NCI-H187 treated with DMSO at 0.1 percent for 48 hours (cell line): ENCODE data around the gene KCNK1.
"Not testable (repeated sequence)": the region's sequence is repeated elsewhere in the genome, so short reads cannot be mapped to it uniquely, and the experiment has no call there.

Experiments
- DNase-seq: peaks from one replicate; lab custom pipeline; 2025; lab: John Stamatoyannopoulos, UW

KCNK1 gene

DNA sequence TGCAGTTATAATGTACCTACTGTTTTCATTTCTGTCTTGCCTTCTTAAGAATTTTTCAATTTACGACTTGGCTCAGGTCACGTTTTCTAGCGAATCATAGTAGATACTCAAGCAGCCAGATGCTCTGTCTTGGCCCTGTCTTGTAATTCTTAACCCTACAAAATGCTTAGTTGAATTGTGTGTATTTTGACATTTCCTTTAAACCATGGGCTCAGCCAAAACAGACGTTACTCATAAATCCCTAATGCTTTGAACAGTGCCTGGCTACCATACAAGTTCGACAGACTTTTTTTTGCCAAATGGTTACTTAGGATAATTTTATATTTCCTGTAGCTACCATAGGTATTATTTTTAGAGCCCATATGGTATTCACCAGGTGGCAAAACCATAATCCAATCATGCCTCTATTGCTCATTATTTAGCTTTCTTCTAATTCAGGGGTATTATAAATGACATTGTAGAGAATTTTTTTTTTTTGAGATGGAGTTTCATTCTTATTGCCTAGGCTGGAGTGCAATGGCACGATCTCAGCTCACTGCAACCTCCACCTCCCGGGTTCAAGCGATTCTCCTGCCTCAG is 54.3 kb downstream of the KCNK1 start:
- DNase-seq: no peak

DNA sequence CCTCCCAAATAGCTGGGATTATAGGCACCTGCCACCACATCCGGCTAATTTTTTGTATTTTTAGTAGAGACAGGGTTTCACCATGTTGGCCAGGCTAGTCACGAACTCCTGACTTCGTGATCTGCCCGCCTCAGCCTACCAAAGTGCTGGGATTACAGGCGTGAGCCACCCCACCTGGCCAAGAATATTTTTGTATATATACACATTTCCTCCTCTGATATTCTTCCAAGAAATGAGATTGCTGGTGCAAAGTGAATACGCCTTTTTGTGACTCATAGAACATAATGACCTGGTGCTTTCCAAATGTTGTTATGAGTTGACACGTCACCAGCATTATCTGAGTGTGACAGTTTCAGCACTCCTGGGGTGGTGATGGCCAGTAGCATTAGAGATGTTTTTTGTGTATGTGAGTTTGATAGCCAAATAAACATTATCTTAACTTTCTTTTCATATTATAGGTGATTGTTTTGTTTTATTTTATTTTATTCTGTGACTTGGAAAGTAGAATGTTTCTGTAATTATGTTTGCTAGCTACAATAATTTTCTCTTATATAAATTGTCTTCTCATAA is 54.9 kb downstream of the KCNK1 start:
- DNase-seq: no peak

DNA sequence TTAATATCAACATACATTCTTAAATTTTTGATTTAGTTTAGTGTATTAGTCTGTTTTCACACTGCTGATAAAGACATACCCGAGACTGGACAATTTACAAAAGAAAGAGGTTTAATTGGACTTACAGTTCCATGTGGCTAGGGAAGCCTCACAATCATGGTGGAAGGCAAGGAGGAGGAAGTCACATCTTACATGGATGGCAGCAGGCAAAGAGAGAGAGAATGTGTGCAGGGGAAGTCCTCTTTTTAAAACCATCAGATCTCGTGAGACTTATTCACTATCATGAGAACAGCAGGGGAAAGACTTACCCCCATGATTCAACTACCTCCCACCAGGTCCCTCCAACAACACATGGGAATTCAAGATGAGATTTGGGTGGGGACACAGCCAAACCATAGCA is 56.5 kb downstream of the KCNK1 start:
- not testable (repeated sequence) for DNase-seq

DNA sequence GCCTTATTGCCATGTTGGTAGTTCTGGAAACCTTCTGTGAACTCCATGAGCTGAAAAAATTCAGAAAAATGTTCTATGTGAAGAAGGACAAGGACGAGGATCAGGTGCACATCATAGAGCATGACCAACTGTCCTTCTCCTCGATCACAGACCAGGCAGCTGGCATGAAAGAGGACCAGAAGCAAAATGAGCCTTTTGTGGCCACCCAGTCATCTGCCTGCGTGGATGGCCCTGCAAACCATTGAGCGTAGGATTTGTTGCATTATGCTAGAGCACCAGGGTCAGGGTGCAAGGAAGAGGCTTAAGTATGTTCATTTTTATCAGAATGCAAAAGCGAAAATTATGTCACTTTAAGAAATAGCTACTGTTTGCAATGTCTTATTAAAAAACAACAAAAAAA is 57.4 kb downstream of the KCNK1 start:
- DNase-seq: no peak

DNA sequence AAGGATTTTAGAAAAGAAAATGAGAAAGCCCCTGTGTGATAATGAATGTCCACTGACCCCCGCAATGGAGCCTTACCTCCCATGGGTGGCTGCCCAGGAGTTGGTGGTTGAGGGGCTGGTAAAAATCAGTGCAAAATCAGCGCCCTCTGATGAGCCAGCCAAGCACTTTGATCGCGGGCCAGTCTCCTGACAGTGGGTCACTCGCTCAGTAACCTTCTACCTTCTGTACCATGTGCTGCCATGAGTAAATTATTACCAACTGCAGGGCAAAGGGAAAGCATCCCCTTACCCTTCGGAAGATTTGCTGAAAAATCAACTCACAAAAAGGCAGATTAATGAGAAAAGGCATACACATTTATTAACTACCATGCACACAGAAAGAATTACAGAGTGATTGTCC is 58.8 kb downstream of the KCNK1 start:
- DNase-seq: no peak

DNA sequence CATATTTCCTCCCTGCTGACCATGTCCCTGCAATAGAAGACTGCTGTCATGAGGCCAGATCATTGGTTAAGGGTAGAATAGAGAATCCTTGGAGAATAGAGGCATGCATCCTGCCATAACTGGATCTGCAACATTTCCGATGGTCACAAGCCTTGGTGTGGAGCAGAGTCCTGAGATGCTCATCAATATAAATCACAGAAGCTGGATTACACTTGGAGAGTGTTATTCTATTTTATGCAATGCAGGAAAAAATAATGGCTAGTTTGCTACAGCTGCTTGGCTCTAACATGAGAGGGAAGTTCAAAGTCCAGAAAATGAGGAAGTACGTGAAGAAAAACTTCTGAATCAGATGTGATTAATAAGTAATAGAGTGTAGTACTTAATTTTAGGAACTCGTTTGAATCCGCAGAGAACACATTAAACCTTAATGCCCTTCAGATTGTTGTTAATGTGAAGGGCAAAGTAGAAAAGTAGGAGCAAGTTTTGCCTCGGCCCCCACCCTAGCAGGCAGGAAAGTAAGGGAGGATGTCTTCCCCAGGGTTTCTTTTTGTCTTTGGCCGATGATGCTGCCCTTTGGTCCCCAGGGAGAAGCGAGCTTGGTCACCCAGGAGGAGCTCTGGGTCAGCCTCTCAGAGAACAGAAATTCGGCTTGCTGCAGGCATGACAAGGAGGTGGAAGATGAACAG is 59.5 kb downstream of the KCNK1 start:
- DNase-seq: no peak

DNA sequence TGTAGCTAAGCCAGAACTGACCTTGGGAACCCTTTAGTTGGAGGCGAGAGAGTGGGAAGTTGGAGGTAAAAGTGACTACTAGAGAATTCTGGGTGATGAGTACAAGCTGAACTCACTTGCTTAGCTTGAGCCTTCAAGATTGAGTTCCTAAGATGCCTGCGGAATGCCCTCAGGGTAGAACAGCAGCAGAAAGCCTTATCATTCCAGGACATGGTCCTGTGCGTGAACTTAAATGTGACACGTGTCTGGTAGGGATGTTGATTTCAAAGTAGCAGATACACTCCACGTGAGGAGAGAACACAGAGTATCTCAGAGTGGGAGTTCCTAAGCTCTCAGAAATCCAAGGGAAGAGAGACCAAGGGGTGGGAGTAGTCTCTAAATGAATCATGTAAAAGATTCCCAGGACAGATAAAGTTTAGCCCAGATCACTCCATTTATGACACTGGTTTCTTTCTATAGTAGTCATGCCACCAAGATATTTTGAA is 60.1 kb downstream of the KCNK1 start:
- DNase-seq: no peak

DNA sequence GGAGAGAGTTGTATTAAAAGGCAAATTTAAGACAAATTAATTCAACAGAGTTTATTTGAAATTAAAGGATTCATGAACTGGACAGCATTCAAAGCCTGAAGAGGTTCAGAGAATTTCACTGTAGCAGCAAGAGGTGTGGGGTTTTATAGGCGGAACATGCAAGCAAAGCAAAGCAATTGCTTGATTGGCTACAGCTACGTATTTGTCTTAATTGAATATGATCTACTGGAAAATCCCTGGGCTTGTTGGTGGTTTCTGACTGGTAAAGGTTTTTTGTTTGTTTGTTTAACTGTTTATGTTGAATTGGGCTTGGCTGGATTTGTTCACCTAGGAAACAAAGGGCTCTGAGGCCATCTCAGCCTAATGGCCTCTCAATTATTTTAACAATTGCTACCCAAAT is 61.5 kb downstream of the KCNK1 start:
- DNase-seq: no peak

DNA sequence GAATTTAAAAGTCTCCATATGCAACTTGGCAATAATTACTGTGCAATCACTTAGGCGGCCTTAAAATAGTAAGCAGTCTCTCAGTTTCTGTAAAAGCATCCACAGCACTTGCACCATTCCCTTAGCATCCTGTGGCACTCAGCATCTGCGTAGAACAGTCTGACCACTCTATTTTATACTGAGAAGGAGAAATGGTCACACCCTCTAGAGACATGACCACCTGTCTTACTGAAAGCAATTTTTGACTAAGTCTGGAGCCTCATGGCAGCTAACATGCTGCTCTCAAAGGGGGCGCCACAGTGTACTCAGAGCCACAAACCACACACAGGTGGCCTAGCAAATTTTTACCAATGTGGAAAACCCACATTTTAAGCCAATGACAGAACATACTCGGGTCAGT is 62.0 kb downstream of the KCNK1 start:
- no peak for DNase-seq

DNA sequence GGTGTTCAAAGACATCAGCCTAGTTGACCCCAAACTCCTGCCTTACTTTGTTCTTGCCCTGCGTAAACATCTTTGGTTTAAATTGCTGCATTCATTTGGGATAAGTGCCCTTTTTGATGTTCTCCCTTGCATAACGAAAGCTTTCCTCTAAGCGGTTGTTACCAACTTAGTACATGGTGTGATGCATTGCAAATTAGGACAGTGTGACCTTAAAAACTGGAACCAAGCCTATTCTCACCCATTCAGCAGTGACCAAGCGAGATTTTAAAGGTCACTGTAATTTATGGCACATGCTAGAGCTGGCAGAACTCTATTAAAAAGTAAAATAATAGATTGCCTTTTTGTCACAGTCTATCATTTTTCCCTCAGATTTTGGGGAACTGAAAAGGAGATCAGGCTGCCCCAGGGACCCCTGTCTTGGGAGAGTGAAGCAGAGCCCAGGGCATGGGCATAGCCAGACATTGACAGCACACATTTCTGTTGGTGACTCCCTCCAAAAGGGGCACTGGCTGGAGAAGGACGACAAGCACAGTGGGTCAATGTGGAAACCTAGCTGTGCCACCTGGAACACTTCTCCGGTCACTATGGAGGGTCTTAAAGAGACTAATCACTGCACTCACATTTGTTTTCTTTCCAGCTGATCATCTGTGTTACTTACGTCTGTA is 63.9 kb downstream of the KCNK1 start:
- no peak for DNase-seq

DNA sequence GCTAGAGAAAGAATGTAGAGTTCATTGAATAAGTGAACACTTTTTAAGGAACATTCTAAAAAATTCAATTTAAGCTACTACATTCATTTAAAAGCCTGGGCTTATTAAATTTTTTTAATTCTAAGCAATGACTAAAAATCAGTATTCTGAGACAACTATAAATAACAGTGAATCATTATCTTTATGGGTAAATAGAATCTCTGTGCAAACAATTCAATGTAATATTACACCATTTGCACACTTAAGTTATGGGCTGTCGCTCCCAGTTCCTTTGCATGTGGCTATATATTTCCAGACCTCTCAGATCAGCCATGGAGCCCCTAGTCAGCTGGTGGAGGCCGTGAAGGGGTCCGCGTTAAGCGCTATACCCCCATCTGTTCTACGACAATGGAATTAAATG is 65.1 kb downstream of the KCNK1 start:
- DNase-seq: no peak

DNA sequence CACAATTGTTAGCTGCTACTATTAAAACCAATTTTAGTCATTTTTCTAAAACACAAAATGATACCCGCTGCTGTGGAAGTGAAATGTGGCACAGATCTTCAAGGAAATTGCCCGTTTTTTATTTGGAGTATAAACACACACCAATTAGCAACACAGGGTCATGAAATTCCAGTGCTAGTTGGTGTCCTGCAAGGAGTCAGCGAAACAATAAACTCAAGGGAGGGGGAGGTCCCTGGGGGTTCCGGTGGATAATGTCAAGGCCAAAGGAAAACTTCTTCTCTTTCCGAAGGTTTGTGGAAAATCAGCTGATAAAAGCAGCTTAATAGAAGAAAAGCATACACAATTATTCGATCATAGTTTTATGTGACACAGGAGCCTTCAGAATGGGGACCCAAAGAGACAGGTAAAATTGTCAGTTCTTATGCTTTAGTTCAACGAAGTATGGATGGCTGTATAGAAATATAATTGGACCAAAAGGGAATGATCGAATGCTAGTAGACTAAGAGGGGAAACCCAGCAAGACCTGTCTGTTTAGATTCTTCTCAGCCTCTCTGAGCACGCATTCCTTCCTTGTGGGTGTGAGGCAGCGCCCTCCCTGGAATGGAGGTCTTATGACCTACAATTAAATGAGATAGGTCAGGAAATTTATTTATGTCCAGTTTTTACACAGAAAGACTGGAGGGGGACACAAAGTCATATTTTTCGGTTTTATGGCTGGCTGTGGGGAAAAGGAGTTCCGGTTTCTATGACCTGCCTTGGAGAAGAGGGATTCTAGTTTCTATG is 65.9 kb downstream of the KCNK1 start:
- no peak for DNase-seq

DNA sequence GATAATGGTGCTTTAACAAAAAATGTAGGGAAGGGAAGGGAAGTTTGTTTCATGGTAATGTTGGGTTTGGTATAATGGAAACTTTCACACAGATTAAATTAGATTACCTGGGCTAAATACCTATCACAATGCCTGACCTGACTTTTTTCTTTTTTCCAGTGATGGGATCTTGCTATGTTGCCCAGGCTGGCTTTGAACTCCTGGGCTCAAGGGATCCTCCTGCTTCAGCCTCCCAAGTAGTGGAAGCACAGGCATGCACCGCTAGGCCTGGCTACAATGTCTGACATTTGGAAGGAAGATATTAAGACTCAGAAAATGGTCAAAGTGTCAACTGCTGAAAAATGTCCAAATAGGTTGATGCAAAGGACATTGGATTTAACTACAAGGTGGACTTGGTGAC is 67.4 kb downstream of the KCNK1 start:
- no peak for DNase-seq

DNA sequence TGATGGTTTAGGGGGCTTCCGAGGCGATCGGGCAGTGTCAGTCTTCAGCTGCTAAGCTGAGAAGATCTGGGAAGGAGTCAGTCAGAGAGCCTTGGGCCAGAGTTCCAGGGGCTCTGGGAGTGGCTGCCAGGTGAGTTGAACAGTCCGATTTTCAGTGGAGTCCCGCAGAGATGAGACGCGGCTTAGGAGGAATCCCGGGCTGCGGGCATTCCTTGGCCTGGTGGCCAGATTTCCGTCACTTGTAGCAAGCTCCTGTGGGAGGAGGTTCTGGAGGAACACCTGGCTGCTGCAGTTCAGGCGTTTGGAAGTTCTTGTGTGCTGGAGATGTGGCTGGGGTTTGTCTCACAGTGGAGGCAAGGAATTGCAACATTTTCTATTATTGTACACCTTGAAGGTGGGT is 72.7 kb downstream of the KCNK1 start:
- not testable (repeated sequence) for DNase-seq

DNA sequence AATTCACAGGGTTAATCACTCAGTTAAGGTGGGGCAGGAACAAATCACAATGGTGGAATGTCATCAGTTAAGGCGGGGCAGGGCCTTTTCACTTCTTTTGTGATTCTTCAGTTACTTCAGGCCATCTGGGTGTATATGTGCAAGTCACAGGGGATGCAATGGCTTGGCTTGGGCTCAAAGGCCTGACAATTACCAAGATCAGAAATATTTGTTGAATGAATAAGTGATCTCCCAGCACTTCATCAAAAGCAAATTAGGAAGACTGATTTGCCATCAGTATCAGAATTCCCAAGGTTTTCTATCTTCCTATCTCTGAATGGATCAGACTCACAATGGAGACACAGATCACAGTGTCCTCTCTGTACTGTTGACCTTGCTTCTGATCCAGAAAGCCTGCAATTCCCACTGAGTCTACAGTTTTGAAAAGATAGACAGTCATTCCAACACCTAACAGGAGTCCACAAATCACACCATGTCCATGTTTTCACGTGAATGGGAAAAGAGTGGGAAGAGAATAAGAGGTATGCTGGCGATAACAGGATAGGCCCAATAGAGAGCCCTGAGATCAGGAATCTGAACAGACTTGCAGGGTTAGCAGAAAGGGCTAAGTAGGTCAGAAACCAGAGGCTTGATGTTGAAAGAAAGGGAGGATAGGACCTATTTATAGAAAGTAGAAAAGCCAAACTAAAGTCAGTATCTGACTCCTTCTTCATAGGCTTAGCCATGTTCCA is 75.3 kb downstream of the KCNK1 start:
- no peak for DNase-seq

DNA sequence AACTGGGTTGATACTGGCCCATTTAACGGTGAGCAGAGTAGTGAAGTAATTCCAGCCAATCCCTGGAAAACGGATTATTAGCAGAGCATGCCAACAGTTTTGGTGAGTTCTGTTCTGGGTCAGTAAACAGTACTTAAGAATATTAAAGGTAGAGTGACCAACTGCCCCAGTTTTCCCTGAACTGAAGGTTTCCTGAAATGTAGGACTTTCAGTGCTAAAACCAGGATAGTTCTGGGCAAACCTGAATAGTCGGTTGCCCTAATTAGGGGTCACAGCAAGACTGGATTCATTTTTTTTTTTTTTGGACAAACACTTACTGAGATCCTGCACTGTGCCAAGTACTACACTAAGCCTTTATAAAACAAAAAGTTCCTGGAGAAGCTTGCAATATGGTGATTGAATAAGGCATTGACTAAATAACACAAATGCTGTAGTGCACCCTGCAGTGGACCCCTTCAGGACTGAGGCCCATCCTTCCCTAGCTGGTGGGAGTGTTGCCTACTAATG is 75.9 kb downstream of the KCNK1 start:
- DNase-seq: no peak

DNA sequence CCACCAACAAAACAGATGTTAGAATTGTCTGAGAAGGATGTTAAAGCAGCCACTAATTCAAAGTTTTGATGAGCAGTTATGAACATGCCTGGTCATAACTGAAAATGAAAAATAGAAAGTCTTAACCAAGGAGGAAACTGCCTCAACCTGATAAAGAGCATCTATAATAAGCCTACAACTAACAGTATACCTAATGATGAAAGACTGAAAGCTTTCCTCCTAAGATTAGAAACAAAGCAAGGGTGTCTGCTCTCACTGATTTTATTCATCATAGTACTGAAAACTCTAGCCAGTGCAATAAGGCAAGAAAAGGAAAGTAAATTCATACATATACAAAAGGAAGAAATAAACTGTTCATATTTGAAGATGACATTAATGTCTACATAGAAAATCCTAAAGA is 82.0 kb downstream of the KCNK1 start:
- DNase-seq: no peak

DNA sequence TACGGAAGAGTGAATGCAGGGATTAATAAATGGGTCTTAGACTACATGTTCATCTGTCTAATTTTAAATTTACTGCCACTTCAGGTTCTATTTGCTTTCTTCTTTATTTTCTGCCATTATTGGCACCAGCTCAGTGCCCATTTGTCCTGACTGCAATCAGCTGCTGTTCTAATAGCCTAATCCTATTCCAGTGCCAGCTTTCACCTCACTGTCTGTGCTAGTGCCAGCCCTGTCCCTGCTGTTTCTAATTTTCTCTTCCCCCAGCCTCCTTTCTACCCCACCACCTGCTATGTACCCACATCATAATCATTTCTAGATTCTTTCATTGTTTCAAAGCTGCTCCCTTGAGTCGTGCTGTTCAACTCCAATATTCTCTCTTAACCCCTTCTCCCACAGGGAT is 86.4 kb downstream of the KCNK1 start:
- DNase-seq: no peak

DNA sequence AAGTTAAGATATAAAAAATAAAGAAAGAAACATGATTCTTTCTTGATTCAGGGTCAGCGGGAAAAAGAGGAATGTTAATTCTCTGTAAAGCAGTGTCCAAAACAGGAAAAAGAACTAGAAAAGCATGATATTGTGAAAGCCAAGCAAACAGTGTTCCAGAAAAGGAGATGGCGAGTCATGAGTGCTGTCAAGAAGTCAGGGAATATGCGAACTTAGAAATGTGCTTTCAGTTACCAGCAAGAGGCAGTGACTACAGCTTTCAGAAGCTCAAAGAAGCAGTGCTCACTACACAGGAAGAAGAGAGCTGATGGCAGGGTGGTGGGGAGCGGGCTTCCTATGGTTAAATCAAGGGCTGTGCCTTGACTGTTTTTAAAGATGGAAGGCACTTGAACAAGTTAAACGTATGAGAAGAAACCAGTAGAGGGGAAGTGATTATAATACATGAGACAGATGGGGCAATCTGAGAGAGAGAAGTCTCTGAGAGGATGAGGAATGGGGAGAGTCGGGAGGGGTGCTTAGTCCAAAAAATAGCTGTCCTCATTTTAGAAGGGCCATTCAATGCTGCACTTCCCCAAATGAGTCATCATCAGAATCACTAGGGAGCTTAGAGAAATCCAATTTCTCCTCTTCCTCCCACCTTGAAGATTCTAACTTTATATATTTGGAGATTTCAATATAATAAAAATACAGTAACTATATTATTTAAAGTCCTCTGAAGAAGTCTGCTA is 90.4 kb downstream of the KCNK1 start:
- no peak for DNase-seq

DNA sequence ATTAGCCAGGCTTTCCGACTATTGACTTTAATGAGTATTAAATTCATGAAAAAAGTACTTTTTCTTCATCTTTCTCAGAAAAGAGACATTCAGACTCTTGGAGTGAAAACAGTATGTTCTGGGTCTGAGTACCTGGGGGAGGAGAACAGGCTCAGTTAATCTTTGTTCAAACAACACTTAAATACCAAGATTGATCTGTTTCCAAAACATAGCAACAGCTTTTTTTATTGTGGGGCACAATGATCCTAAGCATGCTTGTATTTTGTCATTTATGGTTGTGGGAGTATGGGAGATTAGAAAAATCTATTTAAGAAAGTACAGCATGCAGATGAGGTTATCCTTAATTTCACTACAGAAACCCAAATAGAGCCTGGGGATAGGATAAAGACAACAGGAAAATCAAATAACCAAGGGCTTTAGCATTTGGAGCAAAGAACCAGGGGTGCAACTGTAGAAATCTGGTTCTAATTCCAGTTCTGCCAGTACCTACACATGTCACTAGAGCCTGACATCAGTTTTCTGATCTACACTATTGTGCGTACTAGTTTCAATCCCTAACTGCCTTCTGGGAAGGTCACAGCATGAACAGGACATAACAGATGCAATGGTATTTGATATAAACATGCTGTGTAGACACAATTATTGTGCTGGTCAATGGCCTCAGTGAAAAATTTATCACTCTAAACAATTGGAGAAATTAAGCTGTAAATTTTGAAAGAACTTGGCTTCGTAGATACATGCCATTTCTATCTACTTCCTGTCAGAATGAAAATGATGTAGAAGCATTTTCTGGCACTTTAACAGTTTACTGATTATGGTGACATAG is 91.2 kb downstream of the KCNK1 start:
- DNase-seq: no peak
